HepG2 (cell line): Measurements from ENCODE around the gene M1AP. TPM values are rescaled to one million over a fixed set of nuclear protein-coding genes. Genes with fewer than 3 reads are reported as not detected.

Experiments
- ARHGAP35 ChIP-seq: sonication (generic); formaldehyde crosslinking; IDR thresholded peaks from 2 replicates; pipeline ENCODE4 v1.9.0; 2022; ENCODE audit warnings: mild to moderate bottlenecking, inconsistent platforms, moderate library complexity, missing genetic modification reagents, borderline replicate concordance
- ATF4 ChIP-seq, 2 experiments: fragments of 450-650 bp in 1 of 2; sonication (generic) in 1 of 2; formaldehyde crosslinking; IDR thresholded peaks; 2 replicates each; pipeline versions ENCODE4 v1.5.0 to v1.8.0; 2020 to 2022; ENCODE audit warnings: mild to moderate bottlenecking in 1 of 2, missing genetic modification reagents in 1 of 2
- DMAP1 ChIP-seq: IDR thresholded peaks from 2 replicates; pipeline ENCODE4 v1.6.1; 2016
- DPF2 ChIP-seq: sonication (generic); formaldehyde crosslinking; IDR thresholded peaks from 2 replicates; pipeline ENCODE4 v1.4.0; 2020; ENCODE audit warnings: mild to moderate bottlenecking, low read depth, missing genetic modification reagents, borderline replicate concordance
- ERF ChIP-seq: IDR thresholded peaks from 2 replicates; pipeline ENCODE4 v1.6.1; 2018; ENCODE audit warnings: missing biosample characterization, missing genetic modification reagents
- FOXK1 ChIP-seq: sonication (generic); formaldehyde crosslinking; IDR thresholded peaks from 2 replicates; pipeline ENCODE4 v1.4.0; 2020; ENCODE audit warnings: low read depth, missing genetic modification reagents, borderline replicate concordance
- FOXP4 ChIP-seq: sonication (generic); formaldehyde crosslinking; IDR thresholded peaks from 2 replicates; pipeline ENCODE4 v1.4.0; 2020; ENCODE audit warnings: missing genetic modification reagents
- KDM2A ChIP-seq: sonication (generic); formaldehyde crosslinking; IDR thresholded peaks from 2 replicates; pipeline ENCODE4 v1.4.0; 2020; ENCODE audit warnings: low read depth, missing genetic modification reagents, borderline replicate concordance
- MAX ChIP-seq: IDR thresholded peaks from 2 replicates; pipeline ENCODE4 v1.6.1; 2012; ENCODE audit warnings: inconsistent platforms
- MEIS1 ChIP-seq: sonication (generic); formaldehyde crosslinking; IDR thresholded peaks from 2 replicates; pipeline ENCODE4 v1.9.0; 2021; ENCODE audit warnings: mild to moderate bottlenecking, missing genetic modification reagents, moderate library complexity, borderline replicate concordance
- MTA1 ChIP-seq: sonication (generic); formaldehyde crosslinking; IDR thresholded peaks from 2 replicates; pipeline ENCODE4 v1.4.0; 2020; ENCODE audit warnings: missing genetic modification reagents, mild to moderate bottlenecking, borderline replicate concordance
- PITX1 ChIP-seq: sonication (generic); formaldehyde crosslinking; IDR thresholded peaks from 2 replicates; pipeline ENCODE4 v1.5.1; 2020; ENCODE audit warnings: mild to moderate bottlenecking, missing genetic modification reagents
- POGZ ChIP-seq: sonication (generic); formaldehyde crosslinking; IDR thresholded peaks from 2 replicates; pipeline ENCODE4 v1.4.0; 2020; ENCODE audit warnings: mild to moderate bottlenecking, missing genetic modification reagents
- TAF1 ChIP-seq: sonication (generic); formaldehyde crosslinking; IDR thresholded peaks from 2 replicates; pipeline ENCODE4 v1.4.0; 2020; ENCODE audit warnings: missing genetic modification reagents
- TIGD3 ChIP-seq: sonication (generic); formaldehyde crosslinking; IDR thresholded peaks from 2 replicates; pipeline ENCODE4 v1.5.1; 2020; ENCODE audit warnings: mild to moderate bottlenecking, missing genetic modification reagents, borderline replicate concordance
- TP53 ChIP-seq: sonication (generic); formaldehyde crosslinking; conservative IDR thresholded peaks from 2 replicates; pipeline ENCODE4 v1.4.0; 2020; ENCODE audit warnings: missing genetic modification reagents
- U2AF1 ChIP-seq: fragments of 200-400 bp; formaldehyde crosslinking; optimal IDR thresholded peaks from 2 replicates; pipeline ENCODE3; 2017; ENCODE audit warnings: mild to moderate bottlenecking, low read depth, low read length
- ZNF17 ChIP-seq: sonication (generic); formaldehyde crosslinking; IDR thresholded peaks from 2 replicates; pipeline ENCODE4 v1.5.0; 2020; ENCODE audit warnings: mild to moderate bottlenecking, missing genetic modification reagents
- ZNF263 ChIP-seq: sonication (generic); formaldehyde crosslinking; IDR thresholded peaks from 2 replicates; pipeline ENCODE4 v1.4.0; 2020; ENCODE audit warnings: missing genetic modification reagents
- ZNF383 ChIP-seq: sonication (generic); formaldehyde crosslinking; IDR thresholded peaks from 2 replicates; pipeline ENCODE4 v1.4.0; 2020; ENCODE audit warnings: missing genetic modification reagents, mild to moderate bottlenecking, borderline replicate concordance
- ZNF549 ChIP-seq: sonication (generic); formaldehyde crosslinking; IDR thresholded peaks from 2 replicates; pipeline ENCODE4 v1.5.0; 2020; ENCODE audit warnings: missing genetic modification reagents
- ZNF598 ChIP-seq: sonication (generic); formaldehyde crosslinking; IDR thresholded peaks from 2 replicates; pipeline ENCODE4 v1.5.1; 2020; ENCODE audit warnings: mild to moderate bottlenecking, missing genetic modification reagents, borderline replicate concordance
- ZNF83 ChIP-seq: sonication (generic); formaldehyde crosslinking; IDR thresholded peaks from 2 replicates; pipeline ENCODE4 v1.4.0; 2020; ENCODE audit warnings: missing genetic modification reagents, mild to moderate bottlenecking, borderline replicate concordance
- polyA plus RNA-seq, 8 experiments: library from polyadenylated mRNA; depleted of rRNA in 3 of 8; stranded (reverse) in 7 of 8; unstranded in 1 of 8; fragments of >200 nt; fragmentation: Illumina TruSeq in 4 of 8; extraction: Trizol in 4 of 8; gene quantifications; 2 replicates each; pipeline versions ENCODE4 v1.2.1 to v1.2.3, GENCODE V29; 2011 to 2016; ENCODE audit warnings: low read depth in 4 of 8, missing spikeins in 1 of 8, mixed read lengths in 1 of 8; ENCODE audit not compliant: insufficient read depth in 1 of 8
- total RNA-seq, 5 experiments: library from RNA; depleted of rRNA; stranded (reverse); fragments of >200 nt; fragmentation: Illumina TruSeq; extraction: Trizol; gene quantifications; 2 replicates each; pipeline ENCODE4 v1.2.3, GENCODE V29; 2016; ENCODE audit warnings: low read depth in 1 of 5
- TF ChIP-seq, protein P1 (sequence below): sonication (generic); formaldehyde crosslinking; IDR thresholded peaks from 2 replicates; pipeline ENCODE4 v1.8.1; 2023; ENCODE audit warnings: mild to moderate bottlenecking, missing genetic modification reagents

M1AP gene
- total and polyA plus RNA-seq, 2 of the 13 experiments (the other 11 are each of a cell fraction or from before 2014, with no cell fraction given), result not detected

DNA sequence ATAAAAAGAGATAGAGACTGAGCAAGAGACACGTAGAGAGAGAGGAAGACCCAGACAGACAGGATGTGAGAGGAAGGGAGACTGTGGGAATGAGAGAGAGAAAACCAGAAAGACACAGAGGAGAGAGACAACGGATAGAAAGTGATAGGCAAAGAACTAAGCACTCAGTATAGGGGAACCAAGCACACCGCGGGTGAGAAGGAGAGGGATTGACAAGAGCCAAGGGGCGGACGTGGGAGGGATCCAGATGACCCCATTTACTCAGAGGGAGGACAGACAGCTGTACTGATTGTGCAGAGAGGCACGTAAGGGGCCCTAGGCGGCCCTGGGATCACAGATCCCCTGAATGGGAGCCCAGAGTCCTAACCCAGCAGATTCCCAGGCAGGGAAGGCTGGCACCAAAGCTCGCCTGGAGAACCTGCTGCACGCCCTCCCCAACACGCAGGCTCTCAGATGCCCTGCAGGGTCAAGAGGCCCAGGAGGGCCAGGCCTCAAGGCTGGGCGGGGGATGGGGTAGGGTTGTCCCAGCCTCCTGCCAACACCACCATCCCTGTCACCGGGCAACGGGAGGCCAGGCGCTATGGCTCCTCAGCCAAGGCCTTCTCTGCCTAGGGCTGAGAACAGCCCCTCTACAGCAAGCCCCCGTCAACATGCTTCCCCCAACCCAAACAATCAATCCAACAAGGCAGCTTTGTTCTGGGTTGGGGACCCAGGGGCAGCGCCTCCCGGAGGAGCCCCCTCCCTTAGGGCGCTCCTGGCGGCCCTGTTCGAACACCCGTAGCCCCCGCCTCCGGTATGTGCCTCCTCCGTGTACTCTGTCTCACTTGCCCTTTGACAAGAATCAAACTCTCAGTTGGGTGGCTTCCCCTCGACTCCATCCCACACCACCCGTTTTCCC, 95.0 kb downstream of the M1AP start (continued):
- TF ChIP-seq MEIS1 (CRISPR knock-in tag) (no peak), POGZ (CRISPR knock-in tag) (0 out of 2 replicates have a peak, but pooled peaks have one; percentile 13), PITX1 (0 out of 2 replicates have a peak, but pooled peaks have one; percentile 23), KDM2A (CRISPR knock-in tag) (no peak; the same call in 1 of the 2 replicates), ZNF549 (no peak), ERF (CRISPR knock-in tag) (0 out of 2 replicates have a peak, but pooled peaks have one; percentile 25), TAF1 (CRISPR knock-in tag) (peak; percentile 29; the same call in 1 of the 2 replicates), MTA1 (CRISPR knock-in tag) (0 out of 2 replicates have a peak, but pooled peaks have one; percentile 18), ZNF383 (CRISPR knock-in tag) (no peak), FOXP4 (0 out of 2 replicates have a peak, but pooled peaks have one; percentile 19), TIGD3 (no peak), ATF4 (CRISPR knock-in tag; IDR thresholded peaks at IDR 0.05) (no peak), DPF2 (CRISPR knock-in tag) (0 out of 2 replicates have a peak, but pooled peaks have one; percentile 1), FOXK1 (CRISPR knock-in tag) (no peak), U2AF1 (no peak), ZNF263 (peak; percentile 73), ARHGAP35 (peak; percentile 40; the same call in 1 of the 2 replicates), TP53 (no peak), ZNF17 (0 out of 2 replicates have a peak, but pooled peaks have one; percentile 28), ZNF83 (CRISPR knock-in tag) (0 out of 2 replicates have a peak, but pooled peaks have one; percentile 38), ZNF598 (CRISPR knock-in tag) (0 out of 2 replicates have a peak, but pooled peaks have one; percentile 22), MAX (no peak), DMAP1 (CRISPR knock-in tag) (no peak)
- TF ChIP-seq, protein P1, sequence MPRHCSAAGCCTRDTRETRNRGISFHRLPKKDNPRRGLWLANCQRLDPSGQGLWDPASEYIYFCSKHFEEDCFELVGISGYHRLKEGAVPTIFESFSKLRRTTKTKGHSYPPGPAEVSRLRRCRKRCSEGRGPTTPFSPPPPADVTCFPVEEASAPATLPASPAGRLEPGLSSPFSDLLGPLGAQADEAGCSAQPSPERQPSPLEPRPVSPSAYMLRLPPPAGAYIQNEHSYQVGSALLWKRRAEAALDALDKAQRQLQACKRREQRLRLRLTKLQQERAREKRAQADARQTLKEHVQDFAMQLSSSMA (CRISPR knock-in tag), result no peak
